NCI-H510A treated with DMSO at 0.1 percent for 48 hours (cell line): ENCODE results near the gene MMP28.
"Not testable (repeated sequence)": the region's sequence is repeated elsewhere in the genome, so short reads cannot be mapped to it uniquely, and the experiment has no call there.

Experiments used
- DNase-seq: peaks from one replicate; lab custom pipeline; 2025; lab: John Stamatoyannopoulos, UW

The MMP28 gene

GRCh38 chr17:35766489-35766877 lies 29.0 kb downstream of the MMP28 start:
- no peak for DNase-seq

- no peak for DNase-seq
These were observed 29.5 kb downstream of the MMP28 start for GRCh38 chr17:35765756-35766488.

- DNase-seq: no peak
These were observed 30.2 kb downstream of the MMP28 start for GRCh38 chr17:35765086-35765710.

GRCh38 chr17:35764123-35764991 lies 31.1 kb downstream of the MMP28 start:
- DNase-seq: peak; percentile 80

GRCh38 chr17:35763767-35764122 lies 31.7 kb downstream of the MMP28 start:
- DNase-seq: no peak

- DNase-seq: no peak
These were observed 33.8 kb downstream of the MMP28 start for GRCh38 chr17:35761601-35762000.

- no peak for DNase-seq
These were observed 34.9 kb downstream of the MMP28 start, which contains the start of gene C17orf50 for GRCh38 chr17:35760587-35760986. Gene C17orf50, plus strand, starts transcription at chr17:35760887. Its CDS starts 55 bp downstream, at chr17:35760942.

GRCh38 chr17:35757243-35757642 lies 38.2 kb downstream of the MMP28 start:
- DNase-seq: no peak

- no peak for DNase-seq
These were observed 42.3 kb downstream of the MMP28 start, which contains the start of gene GAS2L2 for GRCh38 chr17:35752945-35753764. Gene GAS2L2, minus strand, starts transcription at chr17:35753239. Its CDS starts 389 bp downstream, at chr17:35752850.

- no peak for DNase-seq
These were observed 43.0 kb downstream of the MMP28 start for GRCh38 chr17:35752471-35752870.

- DNase-seq: not testable (repeated sequence)
These were observed 43.9 kb downstream of the MMP28 start for GRCh38 chr17:35751541-35751940.

GRCh38 chr17:35750526-35751395 lies 44.7 kb downstream of the MMP28 start:
- DNase-seq: no peak

- no peak for DNase-seq
These were observed 45.7 kb downstream of the MMP28 start for GRCh38 chr17:35749560-35750412.

GRCh38 chr17:35748979-35749378 lies 46.5 kb downstream of the MMP28 start:
- DNase-seq: no peak

GRCh38 chr17:35748341-35748841 lies 47.0 kb downstream of the MMP28 start:
- no peak for DNase-seq

GRCh38 chr17:35747540-35748017 lies 47.9 kb downstream of the MMP28 start:
- DNase-seq: peak; percentile 72

GRCh38 chr17:35745749-35746320 lies 49.6 kb downstream of the MMP28 start:
- no peak for DNase-seq

GRCh38 chr17:35745246-35745645 lies 50.2 kb downstream of the MMP28 start:
- no peak for DNase-seq

GRCh38 chr17:35744830-35745229 lies 50.6 kb downstream of the MMP28 start:
- no peak for DNase-seq
